GM21423 (cell line): ENCODE measurements around the gene STARD13.

Source experiments
- ATAC-seq: cut with Tn5 transposase; IDR thresholded peaks from one replicate; pipeline ENCODE4 v1.9.1; 2021; ENCODE audit warnings: mild to moderate bottlenecking, moderate library complexity; ENCODE audit not compliant: unreplicated experiment

Gene STARD13

DNA sequence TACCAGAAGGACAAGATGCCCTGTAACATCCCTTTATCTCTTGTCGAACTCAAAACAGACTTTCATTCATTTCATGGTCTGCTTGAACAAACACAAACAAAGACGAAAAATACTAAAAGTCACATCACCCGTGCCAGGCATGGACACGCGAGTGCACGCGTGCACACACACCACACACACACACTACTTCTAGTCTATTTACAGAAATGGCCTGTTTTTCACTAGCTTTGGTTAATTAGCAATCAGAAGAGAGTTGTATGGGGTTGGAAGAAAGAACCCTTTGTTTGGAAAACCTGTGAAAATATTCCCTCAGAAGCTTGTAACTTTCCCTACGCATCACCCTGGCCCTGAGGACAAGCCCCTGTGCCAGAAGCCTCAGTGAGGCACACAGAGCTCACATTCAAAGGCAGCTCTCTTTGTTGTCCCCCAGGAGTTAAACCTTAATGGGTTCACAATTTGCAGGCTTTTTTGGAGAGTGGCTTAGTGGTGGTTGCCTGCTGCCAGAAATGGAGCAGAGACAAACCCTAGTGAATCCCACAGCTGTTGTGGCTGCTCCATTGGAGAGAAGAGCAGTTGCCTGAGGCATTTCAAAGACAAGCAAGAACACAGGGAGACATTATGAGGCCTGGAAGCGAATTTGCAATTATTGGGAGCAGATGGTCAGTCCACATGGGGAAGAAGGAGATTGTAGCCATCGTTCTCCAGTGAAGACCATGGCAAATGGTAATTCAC is 55.9 kb downstream of the STARD13 start:
- ATAC-seq: no peak

DNA sequence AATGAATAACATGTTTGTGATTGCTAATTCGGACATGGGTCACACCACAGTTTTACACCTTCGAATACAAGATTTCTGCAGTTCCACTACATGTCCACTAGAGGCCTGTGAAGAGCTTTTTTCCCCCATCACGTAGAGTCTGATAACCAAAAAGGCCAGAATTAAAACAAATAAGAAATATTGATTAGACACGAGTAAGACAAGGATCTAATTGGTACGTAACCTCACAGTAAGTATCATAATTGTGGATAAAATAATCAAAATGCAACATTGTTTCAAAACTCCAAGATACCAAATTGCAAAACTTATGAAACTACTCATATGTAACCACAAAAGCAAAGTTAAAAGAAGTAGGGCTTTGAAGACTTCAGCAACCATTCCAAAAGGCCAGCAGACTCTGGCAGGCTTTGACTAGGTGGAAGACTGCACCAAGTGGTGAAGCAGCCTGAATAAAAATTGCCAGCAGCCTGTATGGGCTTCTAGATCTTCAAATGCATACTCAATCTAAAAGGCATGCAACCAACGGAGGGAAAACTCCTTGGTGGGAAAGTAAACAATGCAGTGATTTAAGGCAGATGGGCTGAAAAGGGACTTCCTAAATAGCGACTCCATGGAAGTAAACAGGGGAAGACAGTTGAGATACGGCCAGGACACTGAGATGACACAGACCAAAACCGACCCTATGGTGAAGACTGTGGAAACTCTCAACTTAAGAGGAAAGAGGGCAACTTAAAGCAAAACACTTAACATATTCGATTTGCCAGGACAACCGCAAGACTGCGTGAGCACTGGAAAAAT is 56.7 kb downstream of the STARD13 start:
- ATAC-seq: no peak

DNA sequence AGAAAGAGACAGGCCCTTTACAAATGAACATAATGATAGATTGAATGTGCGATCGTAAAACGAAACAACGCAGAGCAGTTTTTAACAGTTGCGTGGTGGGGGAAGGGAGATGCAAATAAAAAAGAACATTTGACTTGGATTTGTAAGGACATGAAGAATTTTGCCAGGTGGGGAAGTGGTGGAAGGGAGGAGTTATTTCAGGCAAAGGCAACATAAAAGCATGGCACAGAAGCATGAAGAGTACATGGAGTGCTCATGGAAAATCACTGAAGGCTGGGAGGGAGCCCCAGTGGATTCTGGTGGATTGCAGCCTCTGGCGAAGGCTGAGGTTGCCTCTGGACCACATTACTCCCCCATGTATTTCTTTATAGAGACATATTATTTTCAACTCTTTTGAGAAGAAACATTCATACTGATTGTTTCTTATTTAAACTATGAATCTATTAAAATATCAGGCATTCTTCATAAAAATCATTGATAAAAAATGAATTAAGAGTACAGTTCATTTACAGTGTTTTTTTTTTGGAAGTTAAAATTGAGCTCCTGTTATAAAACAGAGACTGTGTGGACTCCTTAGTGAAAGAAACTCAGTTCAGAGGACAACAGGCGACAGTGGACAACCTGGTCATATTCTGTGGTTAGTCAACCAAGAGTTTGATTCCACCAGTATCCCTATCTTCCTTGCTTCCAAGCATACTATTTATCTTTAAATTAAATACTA is 57.5 kb downstream of the STARD13 start:
- no peak for ATAC-seq

DNA sequence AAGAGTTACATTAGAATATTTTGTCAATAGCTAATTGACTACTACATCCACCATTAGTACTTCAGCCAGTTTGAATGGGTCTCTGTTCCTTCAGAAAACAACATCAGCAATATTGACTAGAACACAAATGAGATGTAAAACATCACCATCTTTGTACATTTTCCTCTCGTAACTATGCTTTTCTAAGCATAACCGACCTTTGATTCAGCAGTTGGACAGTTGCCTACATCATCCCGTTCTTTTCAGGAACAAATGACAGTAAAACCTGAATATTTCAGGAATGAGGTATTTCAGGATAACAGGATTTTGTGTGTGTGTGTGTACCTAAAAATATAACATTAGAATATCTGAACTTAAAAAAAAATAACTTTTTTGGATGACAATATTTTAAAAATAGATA is 60.9 kb downstream of the STARD13 start:
- ATAC-seq: no peak

DNA sequence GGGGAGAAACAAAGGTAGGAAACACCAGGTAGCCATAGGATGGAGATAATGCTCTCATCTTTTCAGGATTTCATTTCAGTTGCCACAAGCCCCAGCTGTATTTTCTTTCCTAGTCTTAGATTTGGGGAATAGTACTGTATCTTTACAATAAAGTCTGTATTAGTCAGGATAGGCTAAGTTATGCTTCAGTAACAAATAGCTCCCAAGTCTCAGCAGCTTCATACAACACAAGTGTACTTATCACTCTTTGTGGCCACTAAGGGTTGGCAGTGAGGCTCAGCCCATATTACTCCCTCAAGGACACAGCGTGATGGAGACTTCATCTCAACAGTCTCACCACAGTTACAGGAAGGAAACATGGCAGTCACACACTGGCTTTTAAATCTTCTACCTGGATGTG is 61.4 kb downstream of the STARD13 start:
- ATAC-seq: no peak

DNA sequence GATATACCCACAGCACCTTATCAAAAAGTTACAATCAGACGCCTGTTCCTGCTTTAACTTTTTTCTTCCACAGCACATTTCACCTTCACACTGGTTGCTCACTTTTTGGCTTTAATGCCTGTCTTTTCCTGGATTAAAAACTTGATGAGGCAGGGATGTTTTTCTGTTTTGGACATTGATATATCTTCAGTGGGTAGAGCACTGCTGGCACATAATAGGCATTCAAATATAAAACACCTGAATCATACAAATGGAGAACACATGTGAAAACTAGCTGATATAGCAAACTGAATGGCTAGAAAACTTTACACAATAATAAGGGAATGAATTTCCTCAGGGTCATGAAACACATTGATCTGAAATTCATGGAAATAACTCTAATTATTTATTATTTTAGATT is 65.6 kb downstream of the STARD13 start:
- ATAC-seq: no peak

DNA sequence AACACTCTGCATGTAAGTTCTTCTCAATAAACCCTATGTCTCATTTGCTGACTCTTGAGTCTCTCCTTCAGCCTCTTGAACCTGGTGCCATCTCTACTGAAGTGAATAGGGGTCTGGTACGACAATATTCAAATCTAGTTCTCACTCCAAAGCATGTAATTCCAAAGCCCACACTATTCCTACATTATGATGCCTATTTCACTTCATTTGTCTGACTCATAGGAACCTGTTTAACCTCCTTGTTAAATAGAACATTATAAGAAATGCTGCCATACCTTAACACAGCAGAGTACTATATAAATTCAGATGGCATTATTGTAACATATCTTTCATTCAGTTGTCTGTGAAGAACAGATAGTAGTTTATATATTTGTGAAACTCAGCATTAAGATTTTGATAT is 67.1 kb downstream of the STARD13 start:
- ATAC-seq: no peak

DNA sequence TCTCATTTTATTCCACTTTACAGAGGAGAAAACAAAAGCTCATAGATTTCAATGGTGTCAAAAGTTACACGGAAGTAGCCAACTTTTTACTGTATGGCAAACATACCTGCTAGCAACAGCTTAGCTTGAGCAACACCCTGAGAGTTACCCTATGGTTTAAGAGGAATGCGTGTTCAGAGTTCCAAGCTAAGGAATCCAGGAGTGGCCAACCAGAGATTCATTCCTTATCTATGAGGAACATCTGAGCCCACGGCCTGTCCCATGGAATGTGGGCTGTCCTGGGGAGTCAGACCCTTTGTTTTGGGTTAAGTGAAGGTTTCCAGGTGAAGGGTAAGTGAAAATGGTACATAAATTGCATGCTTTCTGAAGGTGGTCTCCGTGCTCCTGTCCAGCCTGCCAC is 67.5 kb downstream of the STARD13 start:
- no peak for ATAC-seq

DNA sequence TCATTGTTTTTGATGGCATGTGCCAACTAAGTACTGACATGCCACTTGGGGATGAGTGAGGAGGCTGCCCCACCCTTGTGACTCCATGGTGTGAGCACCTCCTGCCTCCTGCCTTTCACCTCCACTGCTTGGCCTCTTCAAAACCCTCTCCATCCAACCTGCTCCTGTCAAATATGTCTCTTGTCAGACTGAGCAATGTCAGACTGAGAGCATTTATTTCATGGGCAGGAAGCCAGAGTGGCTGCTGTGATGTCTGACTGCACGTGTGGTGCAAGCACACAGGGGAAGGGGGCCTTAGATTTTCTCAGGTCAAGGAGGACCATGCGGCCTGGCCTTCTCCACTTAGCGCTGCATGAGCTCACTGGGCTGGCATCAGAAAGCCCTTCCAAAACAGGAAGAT is 68.3 kb downstream of the STARD13 start:
- ATAC-seq: no peak

DNA sequence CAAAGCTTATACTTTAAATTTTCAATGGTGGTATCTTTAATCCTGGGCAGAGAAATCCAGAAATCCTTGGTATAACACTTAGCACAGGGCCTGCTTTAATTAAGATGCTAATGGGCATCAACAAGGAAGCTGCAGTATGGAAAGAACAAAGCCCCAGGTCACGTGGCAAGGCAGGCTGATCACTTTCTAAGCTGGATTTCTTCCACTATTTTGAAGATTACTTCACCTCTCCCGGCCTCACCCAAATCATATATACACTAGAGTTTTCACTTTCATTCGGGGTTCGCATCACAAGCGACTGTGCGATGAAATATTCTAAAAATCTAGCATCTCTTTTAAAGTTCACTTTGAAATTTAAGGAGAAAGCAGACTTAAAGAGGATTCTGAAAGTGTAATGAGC is 71.8 kb downstream of the STARD13 start:
- ATAC-seq: no peak

DNA sequence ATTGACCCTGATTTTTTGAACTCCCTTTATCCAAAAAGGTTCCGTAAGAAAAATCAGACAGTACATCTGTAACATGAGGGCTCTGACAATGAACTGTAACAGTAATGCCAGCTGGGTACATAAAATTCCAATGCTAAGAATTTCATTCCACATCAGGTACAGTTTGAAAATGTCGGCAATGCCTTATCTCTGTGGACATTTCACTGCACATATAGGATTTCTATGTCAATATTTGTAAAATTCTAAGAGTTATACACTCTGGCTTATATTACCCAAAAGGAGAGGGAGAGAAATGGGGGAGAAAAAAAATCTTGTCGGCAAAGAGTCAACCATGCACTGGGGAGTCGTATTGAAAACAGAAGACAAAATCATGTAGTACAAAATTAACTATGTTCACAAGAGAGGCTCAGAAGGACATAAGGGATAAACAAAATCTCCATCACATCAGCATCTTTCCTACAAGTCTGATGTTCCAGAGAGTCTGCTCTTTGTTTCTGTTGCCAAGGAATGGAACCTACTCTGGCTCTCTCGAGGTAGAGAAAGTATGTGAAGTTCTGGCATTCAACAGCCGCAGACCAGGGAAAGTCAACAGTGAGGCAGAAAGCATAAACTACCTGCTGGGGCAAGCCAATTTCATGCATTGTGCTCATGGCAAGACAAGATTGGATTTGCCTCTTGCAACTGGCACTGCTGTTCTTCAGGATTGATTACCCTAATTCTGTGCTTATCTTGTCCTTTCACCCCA is 72.4 kb downstream of the STARD13 start:
- no peak for ATAC-seq

DNA sequence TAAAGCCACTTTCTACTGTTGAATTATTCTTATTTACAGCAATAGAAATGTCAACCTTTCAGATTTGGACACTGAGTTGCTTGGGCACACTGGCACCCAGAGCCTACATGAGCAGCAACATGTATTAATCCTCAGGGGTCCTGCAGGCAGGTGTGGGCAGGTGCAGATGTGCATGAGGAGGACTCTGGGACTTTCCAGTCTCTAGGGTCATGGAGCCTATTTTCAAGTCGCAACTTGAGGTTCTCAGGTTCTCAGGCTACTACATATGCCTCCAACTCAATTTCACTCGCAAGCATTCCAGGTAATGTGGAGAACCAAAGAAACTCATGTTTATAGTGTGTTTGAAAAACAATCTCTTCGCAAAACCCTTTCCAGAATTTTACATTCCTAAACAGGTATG is 73.2 kb downstream of the STARD13 start:
- ATAC-seq: no peak

DNA sequence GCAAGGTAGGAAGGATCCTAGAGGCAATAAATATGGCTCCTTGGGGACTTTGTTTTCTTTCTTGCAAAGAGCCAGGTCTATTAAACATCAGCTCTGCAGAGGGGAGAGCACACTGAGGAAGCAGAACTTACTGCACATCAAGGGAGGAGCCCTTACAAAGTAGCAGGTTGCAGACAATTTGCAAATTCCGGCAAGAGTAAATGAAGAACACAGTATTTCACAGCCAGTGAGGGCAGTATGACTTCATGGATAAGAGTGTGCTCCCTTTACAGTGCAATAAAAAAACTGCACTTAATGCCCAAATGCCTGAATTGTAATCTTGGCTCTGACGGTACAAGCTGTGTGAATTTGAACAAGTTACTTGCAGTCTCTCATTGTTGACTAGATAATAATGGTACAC is 75.5 kb downstream of the STARD13 start:
- no peak for ATAC-seq

DNA sequence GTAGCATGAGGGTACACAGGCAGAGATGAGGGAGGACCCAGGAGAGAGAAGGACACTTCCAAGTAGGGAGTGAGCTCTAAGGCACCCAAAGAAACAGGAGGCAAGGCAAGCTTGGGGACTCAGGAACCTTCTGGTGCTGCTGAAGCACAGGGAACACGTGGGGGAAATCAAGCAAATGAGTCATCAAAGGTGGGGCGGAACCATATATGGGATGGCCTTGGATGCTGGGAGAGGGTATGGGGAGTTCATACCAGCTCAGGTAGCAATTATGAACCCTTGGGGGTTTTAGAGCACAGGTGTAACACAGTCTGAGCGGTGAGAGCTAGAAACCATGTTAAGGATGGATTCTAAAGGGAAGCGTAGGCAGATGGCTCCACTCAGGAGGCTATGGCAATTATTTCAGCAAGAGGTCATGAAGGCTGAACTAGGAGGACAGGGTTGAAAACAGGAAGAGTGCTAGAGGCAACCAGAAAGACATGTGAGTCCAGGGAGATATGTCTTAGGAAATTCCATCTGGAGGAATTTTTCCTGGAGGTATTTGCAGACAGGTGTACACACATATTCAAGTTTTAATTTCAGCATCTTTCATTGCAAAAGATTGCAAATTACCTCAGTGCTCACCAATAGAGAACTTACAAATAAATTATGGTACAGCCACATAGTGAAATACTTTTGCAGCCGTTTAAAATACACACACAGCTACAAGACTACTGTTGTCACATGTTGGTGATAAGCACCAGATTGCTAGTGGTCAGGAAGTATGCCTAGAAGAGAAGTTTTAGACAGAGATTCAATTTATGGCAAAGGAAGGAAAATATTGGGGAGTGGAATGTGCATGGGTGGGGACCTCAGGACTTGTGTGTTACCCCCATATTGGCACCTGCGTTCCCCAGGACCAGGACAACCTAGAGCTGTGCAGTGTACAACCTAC is 77.0 kb downstream of the STARD13 start:
- ATAC-seq: no peak

DNA sequence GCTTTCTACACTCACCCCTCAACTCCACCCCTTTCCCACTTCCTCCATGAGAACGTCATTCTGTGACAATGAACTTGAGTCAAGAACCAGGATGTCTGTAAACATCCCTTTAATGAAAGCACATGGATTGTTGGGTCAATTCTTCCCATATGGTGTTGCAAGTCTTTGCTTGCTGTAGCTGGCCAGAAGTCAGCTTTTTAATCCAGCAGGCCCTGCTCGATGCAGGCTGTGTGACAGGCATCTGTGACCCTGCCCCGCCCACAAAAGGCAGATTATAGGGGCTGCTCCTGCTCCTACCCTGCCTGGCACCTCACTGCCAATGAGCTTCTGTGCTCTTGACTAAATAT is 78.0 kb downstream of the STARD13 start:
- no peak for ATAC-seq

DNA sequence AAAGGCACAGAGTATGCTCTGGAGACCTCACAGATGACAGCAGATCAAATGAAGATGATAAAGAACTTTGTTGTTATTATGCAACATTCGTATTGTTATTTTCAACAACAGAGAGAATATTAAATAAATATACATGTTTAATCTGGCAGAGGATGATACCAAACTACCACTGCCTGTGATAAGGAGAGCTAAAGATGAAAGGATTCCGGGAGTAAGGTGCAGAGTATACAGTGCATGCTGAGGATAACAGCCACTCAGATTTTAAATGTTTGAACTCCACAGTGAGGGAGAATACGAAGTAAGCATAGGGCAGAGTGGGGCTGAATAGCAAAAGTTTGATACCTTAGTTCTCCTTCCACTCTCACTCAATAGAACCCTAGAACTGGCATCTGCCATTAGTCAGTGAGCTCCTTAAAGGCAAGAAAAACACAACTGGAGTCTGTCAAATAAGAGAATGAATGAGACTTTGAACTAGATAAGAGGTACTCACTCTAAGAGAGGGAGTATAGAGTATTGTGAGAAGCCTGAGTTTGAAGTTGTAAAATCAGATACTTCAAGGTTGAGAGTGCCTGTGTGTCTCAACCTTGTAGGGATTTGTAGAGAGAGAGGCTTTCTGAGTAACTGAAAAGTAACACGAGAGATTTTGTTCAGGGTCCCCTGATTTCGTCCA is 78.5 kb downstream of the STARD13 start:
- no peak for ATAC-seq

DNA sequence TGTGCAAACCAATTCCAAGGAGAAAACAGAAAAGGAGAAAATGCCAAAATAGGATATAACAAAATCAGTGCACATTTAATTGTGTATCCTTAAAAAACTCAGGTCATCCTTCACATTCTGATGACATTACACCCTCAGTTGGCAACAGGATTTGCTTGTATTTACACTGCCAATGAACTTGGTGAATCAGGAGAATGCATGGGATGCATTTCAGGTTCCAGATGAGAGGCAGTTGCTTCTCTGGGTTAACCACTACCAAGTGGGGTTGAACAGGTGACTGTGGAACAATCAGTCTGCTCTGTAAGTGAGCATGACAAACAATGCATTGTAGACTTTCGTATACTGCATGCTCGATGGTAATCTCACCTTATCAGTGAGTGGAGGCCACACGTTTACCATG is 79.1 kb downstream of the STARD13 start:
- no peak for ATAC-seq

DNA sequence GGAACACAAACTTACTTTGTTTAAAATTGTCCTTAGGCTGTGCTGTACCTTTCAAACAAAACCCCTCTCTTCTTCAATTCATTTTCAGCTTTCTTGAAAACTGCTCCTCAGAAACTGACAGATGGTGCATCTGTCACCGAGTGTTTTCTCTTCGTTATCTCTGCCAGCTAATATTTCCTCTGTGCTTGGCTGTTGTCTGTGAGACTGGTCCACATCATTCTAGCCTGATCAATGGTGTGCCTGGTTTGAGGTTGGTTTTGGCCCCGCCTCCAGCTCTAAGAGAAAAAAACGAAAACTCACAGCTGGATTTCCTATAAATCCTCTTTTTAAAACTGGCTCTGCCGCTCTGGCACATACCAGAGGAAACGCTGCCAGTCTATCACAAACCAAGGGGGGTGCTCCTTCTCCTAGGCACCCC is 79.7 kb downstream of the STARD13 start:
- no peak for ATAC-seq

DNA sequence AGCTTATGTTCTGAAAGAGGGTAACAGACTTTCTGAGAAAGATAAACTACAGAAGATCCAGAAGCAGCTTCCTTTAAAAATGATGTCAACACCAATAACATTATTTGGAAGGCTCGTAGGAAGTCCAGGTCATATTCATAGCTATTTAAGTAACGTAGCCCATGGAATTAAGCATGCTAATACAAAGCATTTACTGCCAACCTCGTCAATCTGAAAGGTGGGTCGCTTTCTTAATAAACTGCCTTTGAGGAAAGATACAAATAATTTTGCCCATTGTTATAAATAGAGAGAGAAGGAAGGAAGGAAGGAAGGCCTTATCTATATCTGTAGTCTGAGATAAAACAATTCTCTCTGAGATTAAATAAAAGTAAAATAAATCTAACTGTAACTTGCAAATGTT is 80.3 kb downstream of the STARD13 start:
- ATAC-seq: no peak
